ENCODE data around the gene CCT8. TPM values are rescaled to one million over a fixed set of nuclear protein-coding genes. Genes with fewer than 3 reads are reported as not detected.

CCT8 gene
- total RNA-seq, 1 experiment from 2014 or later, result 335 TPM

GRCh38 chr21:29073222-29074006 lies at the start of gene CCT8 (continued):
- TF ChIP-seq PRDM15 (CRISPR knock-in tag; IDR thresholded peaks at IDR 0.05) (no peak), TEAD4 (CRISPR knock-in tag; IDR thresholded peaks at IDR 0.05) (no peak), CBFB (CRISPR knock-in tag; IDR thresholded peaks at IDR 0.05; ENCODE audit: low read depth) (no peak), NFYB (CRISPR knock-in tag; conservative IDR thresholded peaks at IDR 0.05; ENCODE audit: low read depth) (peak; percentile 31; the same call in 1 of the 2 replicates), EMX1 (CRISPR knock-in tag; IDR thresholded peaks at IDR 0.05) (no peak), ZNF532 (CRISPR knock-in tag; IDR thresholded peaks at IDR 0.05; ENCODE audit: borderline replicate concordance) (no peak), NR3C1 (CRISPR knock-in tag; conservative IDR thresholded peaks at IDR 0.05; ENCODE audit: low read depth) (no peak), ARID4B (CRISPR knock-in tag; IDR thresholded peaks at IDR 0.05; ENCODE audit: borderline replicate concordance) (peak; percentile 93), FOXJ3 (CRISPR knock-in tag; IDR thresholded peaks at IDR 0.05; ENCODE audit: borderline replicate concordance) (no peak), GRHL2 (CRISPR knock-in tag; IDR thresholded peaks at IDR 0.05; ENCODE audit: insufficient replicate concordance, severe bottlenecking) (no peak), RORB (CRISPR knock-in tag; IDR thresholded peaks at IDR 0.05) (no peak), CREM (CRISPR knock-in tag; IDR thresholded peaks at IDR 0.05) (no peak), TCF7 (CRISPR knock-in tag; IDR thresholded peaks at IDR 0.05; ENCODE audit: low read depth) (0 out of 2 replicates have a peak, but pooled peaks have one; percentile 31)
- TF ChIP-seq, protein P1, sequence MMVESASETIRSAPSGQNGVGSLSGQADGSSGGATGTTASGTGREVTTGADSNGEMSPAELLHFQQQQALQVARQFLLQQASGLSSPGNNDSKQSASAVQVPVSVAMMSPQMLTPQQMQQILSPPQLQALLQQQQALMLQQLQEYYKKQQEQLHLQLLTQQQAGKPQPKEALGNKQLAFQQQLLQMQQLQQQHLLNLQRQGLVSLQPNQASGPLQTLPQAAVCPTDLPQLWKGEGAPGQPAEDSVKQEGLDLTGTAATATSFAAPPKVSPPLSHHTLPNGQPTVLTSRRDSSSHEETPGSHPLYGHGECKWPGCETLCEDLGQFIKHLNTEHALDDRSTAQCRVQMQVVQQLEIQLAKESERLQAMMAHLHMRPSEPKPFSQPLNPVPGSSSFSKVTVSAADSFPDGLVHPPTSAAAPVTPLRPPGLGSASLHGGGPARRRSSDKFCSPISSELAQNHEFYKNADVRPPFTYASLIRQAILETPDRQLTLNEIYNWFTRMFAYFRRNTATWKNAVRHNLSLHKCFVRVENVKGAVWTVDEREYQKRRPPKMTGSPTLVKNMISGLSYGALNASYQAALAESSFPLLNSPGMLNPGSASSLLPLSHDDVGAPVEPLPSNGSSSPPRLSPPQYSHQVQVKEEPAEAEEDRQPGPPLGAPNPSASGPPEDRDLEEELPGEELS (CRISPR knock-in tag; IDR thresholded peaks at IDR 0.05), result peak; percentile 70; the same call in 1 of the 2 replicates

Measured in WTC11 (cell line).